IMR-90 (cell line): ENCODE results near the gene SLC8A1.

Source experiments
- BHLHE40 ChIP-seq: fragments of 150-350 bp; IDR thresholded peaks from 2 replicates; pipeline ENCODE4 v1.6.1; 2016; ENCODE audit warnings: mild to moderate bottlenecking, low read depth, low read length
- CTCF ChIP-seq: conservative IDR thresholded peaks from 2 replicates; pipeline ENCODE4 v1.5.1; 2012; ENCODE audit warnings: mild to moderate bottlenecking, low read depth, low read length, improper control_type of control experiment
- RFX5 ChIP-seq: IDR thresholded peaks from 2 replicates; pipeline ENCODE4 v1.8.0; 2012; ENCODE audit warnings: low read depth, mild to moderate bottlenecking, low read length, moderate library complexity

GRCh38 chr2:40199771-40200170 lies 252.1 kb downstream of the SLC8A1 start:
- TF ChIP-seq BHLHE40 = no peak
- no peak for TF ChIP-seq CTCF
- no peak for TF ChIP-seq RFX5
